A549 (cell line): ENCODE results near the gene PRC1. TPM values are rescaled to one million over a fixed set of nuclear protein-coding genes. Genes with fewer than 3 reads are reported as not detected.

ENCODE experiments used
- ATAC-seq, 2 experiments: fragments of 200-7000 bp in 1 of 2; fragments of >200 bp in 1 of 2; cut with Nextera tagmentation in 1 of 2; cut with Tn5 transposase in 1 of 2; 3 replicates each; pipeline versions ENCODE4 v1.8.0 to v1.9.1; 2018 to 2020; ENCODE audit warnings: mild to moderate bottlenecking in 1 of 2, moderate library complexity in 1 of 2
- CTCF ChIA-PET: fragments of 300-600 bp; sonication (Branson Sonifier 250); formaldehyde crosslinking; extraction: SDS; loops from one replicate; lab custom pipeline; 2021; ENCODE audit warnings: antibody characterized with exemption, inconsistent platforms; lab: Yijun Ruan, JAX
- POLR2A ChIA-PET: fragments of 350-600 bp; formaldehyde crosslinking; extraction: SDS; loops from one replicate; lab custom pipeline; 2021; ENCODE audit warnings: antibody characterized with exemption, inconsistent platforms; lab: Yijun Ruan, JAX
- DNase-seq, 2 experiments: peaks; one replicate each; pipeline versions ENCODE4 v3.0.0 to v3.0.0-alpha.2; 2011 to 2016; ENCODE audit warnings: low read depth in 1 of 2, low spot score in 1 of 2
- FAIRE-seq: peaks from 2 replicates; lab custom pipeline; 2011; peaks lifted over from hg19 to GRCh38; lab: Jason Lieb, UNC
- H3K27ac ChIP-seq, 2 experiments: fragments of >200 bp; sonication (Bioruptor Twin); formaldehyde crosslinking; 3 replicates each; pipeline ENCODE4 v1.5.1; 2016 to 2017
- H3K4me1 ChIP-seq: fragments of >200 bp; sonication (Bioruptor Twin); formaldehyde crosslinking; 3 replicates; pipeline ENCODE4 v1.6.1; 2016
- H3K4me2 ChIP-seq: fragments of >200 bp; sonication (Bioruptor Twin); formaldehyde crosslinking; 3 replicates; pipeline ENCODE4 v1.6.1; 2016
- H3K4me3 ChIP-seq: fragments of >200 bp; sonication (Bioruptor Twin); formaldehyde crosslinking; 3 replicates; pipeline ENCODE4 v1.5.1; 2016
- H3K9me3 ChIP-seq: fragments of >200 bp; sonication (Bioruptor Twin); formaldehyde crosslinking; 3 replicates; pipeline ENCODE4 v1.6.1; 2016
- BHLHE40 ChIP-seq: IDR thresholded peaks from 2 replicates; pipeline ENCODE4 v1.6.1; 2012; ENCODE audit warnings: low read depth, low read length, inconsistent platforms
- CBX8 ChIP-seq: fragments of 200-600 bp; sonication (generic); IDR thresholded peaks from 2 replicates; pipeline ENCODE4 v1.6.1; 2016
- CEBPB ChIP-seq, 2 experiments: fragments of >200 bp in 1 of 2; sonication (Bioruptor Twin) in 1 of 2; formaldehyde crosslinking in 1 of 2; IDR thresholded peaks; 2 replicates each; pipeline ENCODE4 v1.6.1; 2012 to 2016
- CHD2 ChIP-seq: fragments of 150-350 bp; IDR thresholded peaks from 2 replicates; pipeline ENCODE4 v1.6.1; 2014; ENCODE audit warnings: low read length; ENCODE audit not compliant: partially characterized antibody
- CHD4 ChIP-seq: fragments of 200-600 bp; sonication (generic); IDR thresholded peaks from 2 replicates; pipeline ENCODE4 v1.6.1; 2016; ENCODE audit warnings: antibody characterized with exemption, mild to moderate bottlenecking, borderline replicate concordance
- EHF ChIP-seq: fragments of 250-450 bp; sonication (Bioruptor Pico); IDR thresholded peaks from 2 replicates; pipeline ENCODE4 v1.5.0; 2020; ENCODE audit warnings: mild to moderate bottlenecking
- EP300 ChIP-seq, 2 experiments: fragments of >200 bp; sonication (Bioruptor Twin); formaldehyde crosslinking; IDR thresholded peaks; 2 replicates in 1 of 2; 3 replicates in 1 of 2; pipeline ENCODE4 v1.6.1; 2016 to 2017
- ESRRA ChIP-seq: fragments of 150-350 bp; IDR thresholded peaks from 2 replicates; pipeline ENCODE4 v1.6.1; 2014; ENCODE audit warnings: mild to moderate bottlenecking, low read length, borderline replicate concordance
- FOSB ChIP-seq: fragments of 250-450 bp; sonication (Bioruptor Pico); IDR thresholded peaks from 2 replicates; pipeline ENCODE4 v1.5.0; 2020; ENCODE audit warnings: mild to moderate bottlenecking, moderate library complexity
- FOSL2 ChIP-seq, 2 experiments: fragments of 450-650 bp in 1 of 2; fragments of >200 bp in 1 of 2; sonication (Bioruptor Twin) in 1 of 2; formaldehyde crosslinking; IDR thresholded peaks; 2 replicates each; pipeline versions ENCODE4 v1.5.0 to v1.6.1; 2016 to 2020; ENCODE audit warnings: mild to moderate bottlenecking in 1 of 2, moderate library complexity in 1 of 2
- FOXS1 ChIP-seq: fragments of 250-450 bp; sonication (Bioruptor Pico); IDR thresholded peaks from 2 replicates; pipeline ENCODE4 v1.5.0; 2020; ENCODE audit warnings: mild to moderate bottlenecking, moderate library complexity
- HDAC2 ChIP-seq: fragments of 200-600 bp; sonication (generic); IDR thresholded peaks from 2 replicates; pipeline ENCODE4 v1.6.1; 2016
- HEYL ChIP-seq: fragments of 250-450 bp; sonication (Bioruptor Pico); IDR thresholded peaks from 2 replicates; pipeline ENCODE4 v1.8.0; 2021; ENCODE audit warnings: mild to moderate bottlenecking, moderate library complexity
- HOXA7 ChIP-seq: fragments of 250-450 bp; sonication (Bioruptor Pico); IDR thresholded peaks from 2 replicates; pipeline ENCODE4 v1.5.0; 2020; ENCODE audit warnings: mild to moderate bottlenecking, moderate library complexity
- HOXB13 ChIP-seq: fragments of 250-450 bp; sonication (Bioruptor Pico); IDR thresholded peaks from 2 replicates; pipeline ENCODE4 v1.5.0; 2020; ENCODE audit warnings: low read depth, mild to moderate bottlenecking, moderate library complexity
- HOXB5 ChIP-seq: fragments of 250-450 bp; sonication (Bioruptor Pico); IDR thresholded peaks from 2 replicates; pipeline ENCODE4 v1.5.0; 2020; ENCODE audit warnings: mild to moderate bottlenecking, moderate library complexity
- JUN ChIP-seq, 2 experiments: fragments of >200 bp; sonication (Bioruptor Twin); formaldehyde crosslinking; IDR thresholded peaks; 2 replicates in 1 of 2; 3 replicates in 1 of 2; pipeline ENCODE4 v1.6.1; 2016 to 2017
- KDM1A ChIP-seq: fragments of 200-600 bp; sonication (generic); IDR thresholded peaks from 2 replicates; pipeline ENCODE4 v1.6.1; 2016; ENCODE audit warnings: low read depth, mild to moderate bottlenecking
- KDM5A ChIP-seq: fragments of 200-600 bp; sonication (generic); IDR thresholded peaks from 2 replicates; pipeline ENCODE4 v1.6.1; 2016; ENCODE audit warnings: antibody characterized with exemption, mild to moderate bottlenecking
- NFE2L2 ChIP-seq: fragments of 150-350 bp; conservative IDR thresholded peaks from 2 replicates; pipeline ENCODE4 v1.6.1; 2014; ENCODE audit warnings: low read length
- PBX3 ChIP-seq: IDR thresholded peaks from 2 replicates; pipeline ENCODE4 v1.6.1; 2012
- POLR2A ChIP-seq: IDR thresholded peaks from 2 replicates; pipeline ENCODE4 v1.6.1; 2012; ENCODE audit warnings: mild to moderate bottlenecking, low read length
- RAD21 ChIP-seq, 2 experiments: fragments of >200 bp in 1 of 2; sonication (Bioruptor Twin) in 1 of 2; formaldehyde crosslinking in 1 of 2; IDR thresholded peaks in 1 of 2; conservative IDR thresholded peaks in 1 of 2; 2 replicates in 1 of 2; 3 replicates in 1 of 2; pipeline ENCODE4 v1.6.1; 2012 to 2018; ENCODE audit warnings: inconsistent platforms in 1 of 2
- RFX5 ChIP-seq: fragments of 450-650 bp; IDR thresholded peaks from 2 replicates; pipeline ENCODE4 v1.7.1; 2014; ENCODE audit warnings: antibody characterized with exemption, mild to moderate bottlenecking, moderate library complexity
- SMC3 ChIP-seq: fragments of >200 bp; sonication (Bioruptor Twin); formaldehyde crosslinking; IDR thresholded peaks from 3 replicates; pipeline ENCODE4 v1.6.1; 2018; ENCODE audit warnings: inconsistent platforms
- SREBF2 ChIP-seq: fragments of 450-650 bp; IDR thresholded peaks from 2 replicates; pipeline ENCODE4 v1.6.1; 2014; ENCODE audit warnings: mild to moderate bottlenecking, moderate library complexity
- TFCP2L1 ChIP-seq: fragments of 250-450 bp; sonication (Bioruptor Pico); IDR thresholded peaks from 2 replicates; pipeline ENCODE4 v1.5.0; 2021; ENCODE audit warnings: mild to moderate bottlenecking
- ZSCAN20 ChIP-seq: fragments of 250-450 bp; sonication (Bioruptor Pico); IDR thresholded peaks from 2 replicates; pipeline ENCODE4 v1.8.0; 2022; ENCODE audit warnings: mild to moderate bottlenecking, moderate library complexity
- WGBS: methylation state at CpG from one replicate; pipeline ENCODE4 v1.1.6; 2017; ENCODE audit errors: missing lambda C conversion rate; 5-methylcytosine and 5-hydroxymethylcytosine counted together
- polyA plus RNA-seq, 4 experiments: library from polyadenylated mRNA; depleted of rRNA in 3 of 4; stranded (reverse); fragments of >200 nt; fragmentation: RNase III in 1 of 4; extraction: RNeasy Plus Mini Kit Qiagen cat#74134 plus additional on column Dnase treatment in 1 of 4; gene quantifications; 2 replicates in 3 of 4; 3 replicates in 1 of 4; pipeline ENCODE4 v1.2.3, GENCODE V29; 2011 to 2017
- TF ChIP-seq, protein P1 (sequence below): fragments of >200 bp; sonication (Bioruptor Twin); formaldehyde crosslinking; IDR thresholded peaks from 3 replicates; pipeline ENCODE4 v1.6.1; 2016
- TF ChIP-seq, protein P2 (sequence below): IDR thresholded peaks from 2 replicates; pipeline ENCODE4 v1.6.1; 2012
- TF ChIP-seq, protein P3 (sequence below): fragments of 150-350 bp; IDR thresholded peaks from 2 replicates; pipeline ENCODE4 v1.6.1; 2014; ENCODE audit warnings: low read depth, mild to moderate bottlenecking, low read length

Gene PRC1
- polyA plus RNA-seq, 2 of the 4 experiments (the other 2 are of a cell fraction), result 303 to 426 TPM

GRCh38 chr15:90959894-90960293, 34.4 kb downstream of the PRC1 start:
- Histone ChIP-seq H3K4me2 (no peak overlapping the region), H3K27ac (no peak overlapping the region)
- FAIRE-seq, result no peak
- 88% methylated on average over 5 of the region's 5 CpGs for WGBS
- no peak for TF ChIP-seq JUN (IDR thresholded peaks at IDR 0.05)
- TF ChIP-seq POLR2A, result peak; percentile 4; the same call in 1 of the 2 replicates
- TF ChIP-seq, all 56 proteins: peak for 1
- Histone ChIP-seq H3K4me1 (peaks cover 15% of the 10 kb centered on the region), H3K9me3 (no peaks in the 10 kb centered on the region), H3K4me3 (no peak overlapping the region)
- no peak for DNase-seq
- no peak for ATAC-seq
- ChIA-PET POLR2A (no interaction called here), CTCF (interaction anchor here (0.6 to 25.4 kb wide), 8 partner anchors 9 to 312 kb away, joined by 3 to 536 read pairs (median 99); partner anchors contain the start of genes HDDC3 and UNC45A)

DNA sequence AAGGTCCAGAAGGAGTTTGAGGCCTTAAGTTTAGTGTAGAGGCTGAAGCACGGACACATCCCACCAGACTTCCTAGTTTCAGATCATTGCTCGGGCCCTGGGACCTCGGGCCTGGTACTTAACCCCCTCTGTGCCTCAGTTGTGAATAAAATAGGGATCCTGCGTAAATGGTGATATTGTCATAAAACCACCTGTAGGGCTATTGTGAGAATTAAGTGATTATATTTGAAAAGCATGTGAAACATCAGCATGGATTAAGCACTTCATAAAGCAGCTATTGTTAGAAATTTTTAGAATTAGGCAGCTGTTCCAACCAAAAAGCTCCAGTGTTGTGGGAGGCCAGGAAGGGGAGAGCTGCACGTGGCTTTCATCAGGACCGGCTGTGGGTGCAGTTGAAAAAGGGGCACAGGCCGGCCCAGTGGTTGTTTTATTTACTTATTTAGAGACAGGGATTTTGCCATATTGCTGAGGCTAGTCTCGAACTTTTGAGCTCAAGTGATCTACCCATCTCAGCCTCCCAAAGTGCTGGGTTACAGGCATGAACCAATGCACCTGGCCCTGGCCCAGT, 35.2 kb downstream of the PRC1 start:
- CTCF ChIA-PET, result interaction anchor here (0.9 to 25.4 kb wide), 7 partner anchors 10 to 93 kb away, joined by 3 to 536 read pairs (median 127); partner anchors contain the start of genes HDDC3, MAN2A2 and UNC45A
- no peaks in the 10 kb centered on the region for H3K9me3 ChIP-seq
- no peak overlapping the region for H3K27ac ChIP-seq
- TF ChIP-seq, protein P1, sequence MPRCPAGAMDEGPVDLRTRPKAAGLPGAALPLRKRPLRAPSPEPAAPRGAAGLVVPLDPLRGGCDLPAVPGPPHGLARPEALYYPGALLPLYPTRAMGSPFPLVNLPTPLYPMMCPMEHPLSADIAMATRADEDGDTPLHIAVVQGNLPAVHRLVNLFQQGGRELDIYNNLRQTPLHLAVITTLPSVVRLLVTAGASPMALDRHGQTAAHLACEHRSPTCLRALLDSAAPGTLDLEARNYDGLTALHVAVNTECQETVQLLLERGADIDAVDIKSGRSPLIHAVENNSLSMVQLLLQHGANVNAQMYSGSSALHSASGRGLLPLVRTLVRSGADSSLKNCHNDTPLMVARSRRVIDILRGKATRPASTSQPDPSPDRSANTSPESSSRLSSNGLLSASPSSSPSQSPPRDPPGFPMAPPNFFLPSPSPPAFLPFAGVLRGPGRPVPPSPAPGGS, result no peak
- no peak for TF ChIP-seq HDAC2
- no peak for TF ChIP-seq KDM5A
- TF ChIP-seq RFX5, result no peak
- TF ChIP-seq HOXB13, result no peak
- no peak for TF ChIP-seq PBX3
- TF ChIP-seq KDM1A, result no peak
- no peak for TF ChIP-seq HOXA7 (CRISPR knock-in tag)
- TF ChIP-seq ESRRA, result no peak
- TF ChIP-seq HOXB5 (CRISPR knock-in tag), result no peak
- TF ChIP-seq CHD2, result no peak
- TF ChIP-seq FOSB (CRISPR knock-in tag), result no peak
- TF ChIP-seq SREBF2, result no peak
- no peak for TF ChIP-seq CBX8
- TF ChIP-seq, protein P2, sequence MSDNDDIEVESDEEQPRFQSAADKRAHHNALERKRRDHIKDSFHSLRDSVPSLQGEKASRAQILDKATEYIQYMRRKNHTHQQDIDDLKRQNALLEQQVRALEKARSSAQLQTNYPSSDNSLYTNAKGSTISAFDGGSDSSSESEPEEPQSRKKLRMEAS, result no peak
- TF ChIP-seq FOXS1, result no peak
- no peak for TF ChIP-seq CEBPB (IDR thresholded peaks at IDR 0.05)
- TF ChIP-seq, protein P3, sequence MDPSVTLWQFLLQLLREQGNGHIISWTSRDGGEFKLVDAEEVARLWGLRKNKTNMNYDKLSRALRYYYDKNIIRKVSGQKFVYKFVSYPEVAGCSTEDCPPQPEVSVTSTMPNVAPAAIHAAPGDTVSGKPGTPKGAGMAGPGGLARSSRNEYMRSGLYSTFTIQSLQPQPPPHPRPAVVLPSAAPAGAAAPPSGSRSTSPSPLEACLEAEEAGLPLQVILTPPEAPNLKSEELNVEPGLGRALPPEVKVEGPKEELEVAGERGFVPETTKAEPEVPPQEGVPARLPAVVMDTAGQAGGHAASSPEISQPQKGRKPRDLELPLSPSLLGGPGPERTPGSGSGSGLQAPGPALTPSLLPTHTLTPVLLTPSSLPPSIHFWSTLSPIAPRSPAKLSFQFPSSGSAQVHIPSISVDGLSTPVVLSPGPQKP, result no peak
- TF ChIP-seq EP300 (IDR thresholded peaks at IDR 0.05), result no peak
- TF ChIP-seq CHD4, result no peak
- TF ChIP-seq, all 56 proteins: peak for 0
- no peak overlapping the region for H3K4me3 ChIP-seq
- DNase-seq (no peak), ATAC-seq (no peak), FAIRE-seq (no peak)
- H3K4me1 ChIP-seq, result peaks cover 18% of the 10 kb centered on the region
- POLR2A ChIA-PET, result no interaction called here
- no peak overlapping the region for H3K4me2 ChIP-seq
- 90% methylated on average over 8 of the region's 8 CpGs for WGBS

GRCh38 chr15:90957791-90958190, 36.5 kb downstream of the PRC1 start:
- FAIRE-seq (no peak), DNase-seq (no peak), ATAC-seq (no peak)
- Histone ChIP-seq H3K4me2 (no peak overlapping the region), H3K4me1 (peaks cover 18% of the 10 kb centered on the region), H3K9me3 (no peaks in the 10 kb centered on the region), H3K27ac (no peak overlapping the region), H3K4me3 (no peak overlapping the region)
- WGBS, result 89% methylated on average over 6 of the region's 6 CpGs
- POLR2A ChIA-PET, result interaction anchor here (0.7 kb wide), 1 partner anchor 16 kb away, joined by 3 read pairs; no protein-coding TSS in a partner anchor
- CTCF ChIA-PET, result interaction anchor here (0.6 to 25.4 kb wide), 23 partner anchors 10 to 345 kb away, joined by 3 to 536 read pairs (median 14); partner anchors contain the start of genes BLM, HDDC3, PRC1 and UNC45A
- no peak for TF ChIP-seq POLR2A
- TF ChIP-seq, protein P2, result no peak
- no peak for TF ChIP-seq FOXS1
- TF ChIP-seq FOSL2 (IDR thresholded peaks at IDR 0.05), result no peak
- TF ChIP-seq FOSL2 (CRISPR knock-in tag; IDR thresholded peaks at IDR 0.05), result no peak
- no peak for TF ChIP-seq CBX8
- no peak for TF ChIP-seq EHF (CRISPR knock-in tag)
- TF ChIP-seq TFCP2L1 (CRISPR knock-in tag), result no peak
- TF ChIP-seq FOSB (CRISPR knock-in tag), result no peak
- no peak for TF ChIP-seq CEBPB (IDR thresholded peaks at IDR 0.05)
- TF ChIP-seq RAD21 (conservative IDR thresholded peaks at IDR 0.05 in 1 of 2, IDR thresholded peaks at IDR 0.05 in 1 of 2), result no peak
- TF ChIP-seq NFE2L2, result no peak
- no peak for TF ChIP-seq JUN (IDR thresholded peaks at IDR 0.05)
- no peak for TF ChIP-seq HEYL
- TF ChIP-seq ZSCAN20 (CRISPR knock-in tag), result no peak
- TF ChIP-seq, protein P3, result no peak
- no peak for TF ChIP-seq SMC3
- no peak for TF ChIP-seq BHLHE40
